ENCODE data around the gene B4GALT4.

DNA sequence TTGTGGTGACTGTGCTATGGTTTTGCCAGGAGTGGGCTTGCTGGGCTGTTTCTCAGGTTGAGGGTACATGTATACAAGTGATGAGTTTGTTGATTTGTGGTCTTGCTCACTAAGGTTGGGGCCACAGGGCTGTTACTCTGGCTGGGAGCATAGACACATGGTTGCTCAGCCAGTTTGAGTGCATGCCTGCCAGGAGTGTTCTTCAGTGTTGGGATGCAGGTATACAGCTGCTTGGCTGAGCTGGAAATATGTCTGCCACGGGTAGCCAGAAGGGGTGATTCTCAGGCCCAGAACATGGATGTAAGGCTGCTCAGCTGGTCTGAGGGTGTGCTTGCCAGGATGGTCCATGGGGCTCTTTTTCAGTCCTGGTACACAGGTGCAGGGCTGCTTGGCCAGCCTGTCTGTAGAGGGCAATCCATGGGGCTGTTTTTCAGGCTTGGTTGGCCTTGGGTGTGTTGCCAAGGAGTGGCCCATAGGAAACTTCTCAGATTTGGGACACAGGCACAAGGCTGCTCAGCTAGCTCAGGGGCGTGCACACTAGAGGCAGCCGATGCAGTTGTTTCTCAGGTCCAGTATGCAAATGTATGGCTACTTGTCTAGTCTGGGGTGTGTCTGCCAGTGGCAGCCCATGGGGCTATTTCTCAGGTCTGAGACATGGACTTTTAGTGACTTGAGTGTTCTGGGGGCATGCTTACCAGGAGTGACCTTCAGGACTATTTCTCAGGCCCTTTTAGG is 48.2 kb upstream of the B4GALT4 start:
- TF ChIP-seq, protein P1, sequence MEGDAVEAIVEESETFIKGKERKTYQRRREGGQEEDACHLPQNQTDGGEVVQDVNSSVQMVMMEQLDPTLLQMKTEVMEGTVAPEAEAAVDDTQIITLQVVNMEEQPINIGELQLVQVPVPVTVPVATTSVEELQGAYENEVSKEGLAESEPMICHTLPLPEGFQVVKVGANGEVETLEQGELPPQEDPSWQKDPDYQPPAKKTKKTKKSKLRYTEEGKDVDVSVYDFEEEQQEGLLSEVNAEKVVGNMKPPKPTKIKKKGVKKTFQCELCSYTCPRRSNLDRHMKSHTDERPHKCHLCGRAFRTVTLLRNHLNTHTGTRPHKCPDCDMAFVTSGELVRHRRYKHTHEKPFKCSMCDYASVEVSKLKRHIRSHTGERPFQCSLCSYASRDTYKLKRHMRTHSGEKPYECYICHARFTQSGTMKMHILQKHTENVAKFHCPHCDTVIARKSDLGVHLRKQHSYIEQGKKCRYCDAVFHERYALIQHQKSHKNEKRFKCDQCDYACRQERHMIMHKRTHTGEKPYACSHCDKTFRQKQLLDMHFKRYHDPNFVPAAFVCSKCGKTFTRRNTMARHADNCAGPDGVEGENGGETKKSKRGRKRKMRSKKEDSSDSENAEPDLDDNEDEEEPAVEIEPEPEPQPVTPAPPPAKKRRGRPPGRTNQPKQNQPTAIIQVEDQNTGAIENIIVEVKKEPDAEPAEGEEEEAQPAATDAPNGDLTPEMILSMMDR (IDR thresholded peaks at IDR 0.05), result no peak
- no peak for TF ChIP-seq POLR2A (IDR thresholded peaks at IDR 0.05)

All from breast epithelium (tissue), 3 donors.